Stimulated activated CD4-positive, alpha-beta T cell treated with anti-CD3 and anti-CD28 coated beads, Interleukin-1b, Interleukin-23, amount 100 ng/mL, for 48 hours (primary cell): ENCODE measurements around the gene PTGFRN.

Experiments
- DNase-seq: peaks from one replicate; pipeline ENCODE4 v3.0.0-alpha.2; 2020

PTGFRN gene

GRCh38 chr1:117009132-117009531 lies 99.4 kb downstream of the PTGFRN start:
- no peak for DNase-seq

- no peak for DNase-seq
Observed at GRCh38 chr1:117010310-117010969, 100.7 kb downstream of the PTGFRN start.

- no peak for DNase-seq
Observed at GRCh38 chr1:117011334-117011733, 101.6 kb downstream of the PTGFRN start.

GRCh38 chr1:117013309-117013858 lies 103.7 kb downstream of the PTGFRN start:
- DNase-seq = no peak

DNA sequence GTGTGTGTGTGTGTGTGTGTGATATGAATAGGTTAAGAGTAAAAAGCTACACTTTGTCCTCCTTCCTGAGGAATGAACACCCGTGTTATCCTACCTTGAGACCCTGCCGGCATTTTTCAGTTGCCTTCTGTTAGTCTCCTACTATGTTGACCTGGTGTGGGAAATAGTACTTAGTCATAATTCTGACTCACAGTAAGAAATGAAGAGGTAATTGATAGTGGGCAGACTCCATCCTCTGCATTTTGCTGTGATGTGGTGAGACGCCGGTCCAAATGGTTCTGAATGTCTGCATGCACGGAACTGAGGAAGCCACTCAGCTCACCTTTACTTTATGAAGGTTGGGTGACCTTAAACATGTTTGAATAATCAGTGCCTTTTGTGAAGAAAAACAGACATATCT lies 104.5 kb downstream of the PTGFRN start:
- no peak for DNase-seq

GRCh38 chr1:117015724-117016123 lies 106.0 kb downstream of the PTGFRN start:
- no peak for DNase-seq

DNA sequence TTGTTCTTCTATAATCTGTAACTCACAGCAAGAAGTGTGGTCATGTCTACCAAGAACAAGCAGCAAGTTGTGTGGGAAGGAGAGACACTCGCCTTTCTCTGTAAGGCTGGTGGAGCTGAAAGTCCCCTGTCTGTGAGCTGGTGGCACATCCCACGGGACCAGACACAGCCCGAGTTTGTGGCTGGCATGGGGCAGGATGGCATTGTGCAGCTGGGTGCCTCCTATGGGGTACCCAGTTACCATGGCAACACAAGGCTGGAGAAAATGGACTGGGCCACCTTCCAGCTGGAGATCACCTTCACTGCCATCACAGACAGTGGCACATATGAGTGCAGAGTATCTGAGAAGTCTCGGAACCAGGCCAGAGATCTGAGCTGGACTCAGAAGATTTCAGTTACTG lies 107.3 kb downstream of the PTGFRN start:
- DNase-seq = no peak

GRCh38 chr1:117017648-117018047 lies 107.9 kb downstream of the PTGFRN start:
- no peak for DNase-seq

DNA sequence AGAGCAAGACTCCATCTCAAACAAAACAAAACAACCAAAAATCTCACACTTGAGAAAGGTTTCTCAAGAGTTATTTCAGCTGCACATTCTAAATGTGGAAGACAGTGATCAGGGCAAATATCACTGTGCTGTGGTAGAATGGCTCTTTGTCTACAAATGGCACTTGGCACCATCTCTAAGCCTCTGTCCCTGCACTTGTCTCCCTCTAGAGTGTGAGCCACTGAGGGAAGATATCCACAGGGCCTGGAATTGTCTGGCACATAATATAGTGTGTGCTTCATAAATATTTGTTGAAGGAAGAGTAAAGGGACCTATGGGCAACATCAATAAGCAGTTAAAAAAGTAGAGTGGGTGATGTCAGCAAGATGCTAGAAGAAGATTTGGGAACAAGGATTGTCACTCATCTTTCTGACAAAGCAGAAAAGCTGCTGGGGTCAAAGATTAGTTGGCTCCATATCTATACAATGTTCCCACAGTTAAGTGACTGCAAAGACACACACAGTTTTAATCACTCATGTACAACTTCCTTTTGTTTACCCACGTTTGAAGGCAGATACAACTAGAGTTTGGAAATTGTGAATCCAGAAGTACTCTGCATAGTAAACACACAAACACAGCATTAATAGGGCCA lies 110.9 kb downstream of the PTGFRN start:
- no peak for DNase-seq

GRCh38 chr1:117022114-117022513 lies 112.4 kb downstream of the PTGFRN start:
- no peak for DNase-seq

GRCh38 chr1:117025568-117025967 lies 115.9 kb downstream of the PTGFRN start:
- DNase-seq = no peak

- no peak for DNase-seq
Observed at GRCh38 chr1:117026361-117026760, 116.6 kb downstream of the PTGFRN start.

DNA sequence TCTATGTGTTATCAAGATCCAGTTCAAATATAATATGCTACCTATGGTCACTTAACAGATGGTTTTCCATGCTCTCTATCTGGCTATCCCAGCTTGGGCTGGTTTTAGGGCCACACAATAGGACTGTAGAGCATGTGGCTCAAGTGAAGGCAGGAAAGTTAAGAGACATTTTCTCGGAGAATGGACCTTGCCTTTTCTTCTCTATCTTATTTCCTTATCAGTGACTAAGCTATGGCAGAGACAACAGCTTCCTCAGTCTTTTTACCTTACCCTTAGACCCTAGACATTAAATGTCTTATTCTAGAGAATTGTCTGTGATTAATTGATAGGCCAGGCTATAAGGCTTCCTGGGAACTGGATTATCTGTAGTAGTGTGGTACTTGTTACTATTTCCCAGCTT lies 120.0 kb downstream of the PTGFRN start:
- DNase-seq = no peak

DNA sequence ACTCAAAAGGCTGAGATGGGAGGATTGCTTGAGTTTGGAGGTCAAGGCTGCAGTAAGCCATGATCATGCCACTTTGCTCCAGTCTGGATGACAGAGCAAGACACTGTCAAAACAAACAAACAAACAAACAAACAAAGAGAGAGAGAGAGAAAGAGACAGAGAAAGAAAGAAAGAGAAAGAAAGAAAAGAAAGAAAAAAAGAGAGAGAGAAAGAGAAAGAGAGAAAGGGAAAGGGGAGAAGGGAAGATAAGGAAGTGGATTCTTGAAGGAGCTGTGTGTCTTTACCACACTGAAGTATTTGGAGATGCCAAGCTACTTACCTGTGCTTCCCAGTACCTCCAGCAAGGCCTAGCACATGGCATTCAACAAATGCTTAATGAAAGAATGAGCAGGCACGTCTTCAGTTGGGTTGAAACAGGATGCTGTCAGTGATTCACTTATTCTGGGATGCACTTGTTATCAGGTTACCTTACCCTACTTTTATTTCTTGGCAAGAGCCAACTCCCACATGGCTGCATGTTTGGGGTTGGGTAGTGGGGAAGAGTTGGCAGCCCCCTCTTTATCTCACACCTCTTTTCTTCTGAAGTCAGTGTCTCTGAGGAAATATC lies 120.7 kb downstream of the PTGFRN start:
- no peak for DNase-seq

DNA sequence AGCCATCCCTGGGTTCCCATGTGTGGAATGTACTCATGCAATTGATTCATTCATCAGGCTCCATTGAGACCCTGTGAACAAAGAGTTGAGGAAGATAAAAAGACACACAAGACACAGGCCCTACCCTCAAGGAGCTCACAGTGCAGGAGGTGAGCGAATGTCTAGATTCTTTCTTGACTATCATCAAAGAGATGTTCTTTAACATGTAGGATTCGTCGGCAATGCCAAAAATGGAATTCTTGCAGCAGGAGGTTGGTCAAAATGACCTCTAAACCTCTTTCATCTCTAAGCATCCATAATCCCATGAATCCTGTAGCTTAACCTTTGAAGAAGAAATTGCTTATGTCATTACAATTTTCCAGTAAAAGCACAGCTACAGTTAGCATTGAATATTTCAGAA lies 122.5 kb downstream of the PTGFRN start:
- DNase-seq = no peak

DNA sequence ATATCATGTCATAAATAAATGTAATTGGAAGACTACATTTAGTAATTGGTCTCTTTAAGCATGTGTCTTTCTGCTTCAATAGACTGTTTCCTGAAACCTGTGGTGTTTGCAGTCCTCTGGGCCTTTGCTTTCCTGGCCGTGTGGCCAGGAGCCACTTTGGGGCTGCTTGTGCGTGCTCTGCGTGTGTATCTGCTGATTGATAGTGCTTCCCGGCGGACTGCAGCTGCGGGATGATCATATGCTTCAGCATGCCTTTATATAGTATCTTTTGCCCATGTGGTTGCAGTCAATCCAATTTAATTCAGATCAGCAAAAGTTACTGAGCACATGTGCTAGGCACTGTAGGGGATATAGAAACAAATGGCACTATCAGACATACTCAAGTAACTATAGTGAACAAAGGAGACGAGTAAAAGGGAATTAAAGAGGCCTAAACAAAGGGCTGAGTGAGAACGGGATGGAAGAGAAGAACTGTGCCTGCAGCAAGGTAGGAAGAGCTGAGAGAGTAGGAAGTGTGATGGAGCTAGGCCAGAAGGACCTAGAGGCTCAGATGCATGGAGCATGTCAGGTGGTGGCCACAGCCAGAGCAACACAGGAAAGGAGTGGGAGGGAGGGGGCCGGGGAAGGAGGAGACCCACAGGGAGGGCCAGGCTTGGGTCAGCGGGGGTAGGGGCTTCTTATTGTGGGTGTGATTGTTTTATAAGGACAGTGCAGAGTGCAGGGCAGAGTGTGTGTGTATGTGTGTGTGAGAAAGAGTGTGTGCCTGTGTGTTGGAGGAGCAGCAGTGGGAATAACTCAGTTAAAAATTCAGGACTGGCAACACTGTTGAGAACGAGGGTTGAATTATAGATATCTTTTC lies 123.2 kb downstream of the PTGFRN start:
- DNase-seq = no peak

DNA sequence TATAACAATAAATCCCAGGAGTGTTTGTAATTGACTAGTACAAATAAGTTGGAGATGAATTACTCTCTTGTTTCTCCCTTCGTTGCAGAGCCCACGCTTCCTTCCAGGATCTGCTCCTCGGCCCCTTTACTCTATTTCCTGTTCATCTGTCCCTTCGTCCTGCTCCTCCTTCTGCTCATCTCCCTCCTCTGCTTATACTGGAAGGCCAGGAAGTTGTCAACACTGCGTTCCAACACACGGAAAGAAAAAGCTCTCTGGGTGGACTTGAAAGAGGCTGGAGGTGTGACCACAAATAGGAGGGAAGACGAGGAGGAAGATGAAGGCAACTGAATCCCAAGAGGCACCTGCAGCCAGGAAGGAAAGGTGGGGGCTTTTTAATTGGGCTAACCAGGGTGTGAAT lies 124.1 kb downstream of the PTGFRN start:
- no peak for DNase-seq

DNA sequence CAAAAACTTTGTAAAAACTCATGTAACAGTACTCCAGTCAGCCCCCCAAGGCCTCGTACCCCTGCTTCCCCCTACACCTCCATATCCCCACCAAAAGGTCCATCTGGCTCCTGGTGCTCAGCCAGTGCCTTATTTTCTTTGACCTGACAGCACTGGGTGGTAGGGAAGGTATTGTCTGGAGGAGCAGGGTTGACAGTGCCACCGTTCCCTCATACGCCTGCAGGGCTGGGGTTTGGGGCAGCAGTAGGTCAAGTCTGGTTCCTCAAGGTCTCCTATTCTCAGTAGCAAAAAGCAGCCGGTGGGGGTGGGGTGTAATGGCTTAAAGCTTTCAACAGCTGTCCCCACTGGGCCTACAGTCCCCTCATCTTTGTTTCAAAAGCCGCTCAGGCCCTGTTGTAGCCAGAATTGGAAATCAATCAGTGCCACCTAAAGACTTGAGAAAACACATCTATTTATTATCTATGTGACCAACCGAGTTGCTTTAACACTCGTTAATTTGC lies 125.1 kb downstream of the PTGFRN start:
- DNase-seq = no peak

GRCh38 chr1:117036018-117036461 lies 126.3 kb downstream of the PTGFRN start:
- no peak for DNase-seq

DNA sequence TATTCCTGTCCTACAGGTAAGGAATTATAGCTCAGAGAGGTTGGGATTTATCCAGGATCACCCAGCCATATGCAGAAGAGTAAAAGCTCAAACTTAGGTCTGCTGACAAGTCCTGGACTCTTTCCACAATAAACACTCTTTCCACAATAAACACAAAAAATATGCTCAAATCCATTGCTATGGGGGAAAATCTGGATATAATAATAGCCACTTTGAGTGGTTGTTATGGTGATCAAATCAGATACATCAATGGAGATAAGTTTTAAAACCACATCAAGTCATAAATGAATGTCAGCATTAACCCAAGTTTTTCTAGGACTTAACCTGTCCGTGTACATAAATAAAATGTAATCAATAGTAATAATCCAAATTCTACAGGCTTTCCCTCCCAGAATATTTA lies 128.1 kb downstream of the PTGFRN start:
- no peak for DNase-seq

GRCh38 chr1:117038236-117038635 lies 128.5 kb downstream of the PTGFRN start:
- DNase-seq = no peak
